Retinal pigment epithelial cell (primary cell): ENCODE results near the gene MGAT4A.
A peak's percentile ranks its signal among the peaks of the same experiment; 100 is the strongest.

ENCODE experiments used
- DNase-seq: peaks from one replicate; pipeline ENCODE4 v3.0.0-alpha.2; 2010; ENCODE audit warnings: low read depth
- H3K4me3 ChIP-seq: 2 replicates; pipeline ENCODE4 v1.5.1; 2011; ENCODE audit warnings: mild to moderate bottlenecking, low read length, control low read depth, moderate library complexity
- TF ChIP-seq, protein P1 (sequence below): conservative IDR thresholded peaks from 2 replicates; pipeline ENCODE4 v1.5.1; 2011; ENCODE audit warnings: low read depth, low read length, control low read depth, inconsistent platforms

The MGAT4A gene

GRCh38 chr2:98738304-98738703, 7.4 kb upstream of the MGAT4A start:
- H3K4me3 ChIP-seq, result no peak overlapping the region
- TF ChIP-seq, protein P1, sequence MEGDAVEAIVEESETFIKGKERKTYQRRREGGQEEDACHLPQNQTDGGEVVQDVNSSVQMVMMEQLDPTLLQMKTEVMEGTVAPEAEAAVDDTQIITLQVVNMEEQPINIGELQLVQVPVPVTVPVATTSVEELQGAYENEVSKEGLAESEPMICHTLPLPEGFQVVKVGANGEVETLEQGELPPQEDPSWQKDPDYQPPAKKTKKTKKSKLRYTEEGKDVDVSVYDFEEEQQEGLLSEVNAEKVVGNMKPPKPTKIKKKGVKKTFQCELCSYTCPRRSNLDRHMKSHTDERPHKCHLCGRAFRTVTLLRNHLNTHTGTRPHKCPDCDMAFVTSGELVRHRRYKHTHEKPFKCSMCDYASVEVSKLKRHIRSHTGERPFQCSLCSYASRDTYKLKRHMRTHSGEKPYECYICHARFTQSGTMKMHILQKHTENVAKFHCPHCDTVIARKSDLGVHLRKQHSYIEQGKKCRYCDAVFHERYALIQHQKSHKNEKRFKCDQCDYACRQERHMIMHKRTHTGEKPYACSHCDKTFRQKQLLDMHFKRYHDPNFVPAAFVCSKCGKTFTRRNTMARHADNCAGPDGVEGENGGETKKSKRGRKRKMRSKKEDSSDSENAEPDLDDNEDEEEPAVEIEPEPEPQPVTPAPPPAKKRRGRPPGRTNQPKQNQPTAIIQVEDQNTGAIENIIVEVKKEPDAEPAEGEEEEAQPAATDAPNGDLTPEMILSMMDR, result no peak
- DNase-seq, result no peak

GRCh38 chr2:98737848-98738247, 6.9 kb upstream of the MGAT4A start:
- DNase-seq, result no peak
- TF ChIP-seq, protein P1, result no peak
- H3K4me3 ChIP-seq, result no peak overlapping the region

- TF ChIP-seq, protein P1, result no peak
- no peak for DNase-seq
- H3K4me3 ChIP-seq, result no peak overlapping the region
Measured at GRCh38 chr2:98736464-98736889, 5.5 kb upstream of the MGAT4A start.

- TF ChIP-seq, protein P1, result no peak
- H3K4me3 ChIP-seq, result no peak overlapping the region
- no peak for DNase-seq
Measured at GRCh38 chr2:98734823-98735260, 3.9 kb upstream of the MGAT4A start.

DNA sequence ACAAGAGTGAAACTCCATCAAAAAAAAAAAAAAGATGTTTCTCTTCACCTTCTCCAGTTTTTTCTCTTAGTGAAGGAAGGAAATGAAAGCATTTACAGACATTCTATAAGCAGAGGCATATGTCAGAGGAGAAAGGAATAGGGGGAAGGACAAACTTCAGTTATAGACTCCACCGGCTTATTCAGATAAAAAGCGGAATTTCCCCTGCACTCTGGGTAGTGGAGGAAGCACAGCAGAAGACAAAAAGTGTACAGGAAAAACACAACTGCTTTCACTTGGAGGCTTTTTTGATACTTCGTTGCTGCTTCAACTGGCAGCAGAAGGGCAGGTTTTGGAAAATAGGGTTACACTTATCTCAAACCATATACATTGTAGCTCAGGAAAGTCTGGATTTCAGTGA, 3.2 kb upstream of the MGAT4A start:
- no peak for DNase-seq
- TF ChIP-seq, protein P1, result no peak
- no peak overlapping the region for H3K4me3 ChIP-seq

- no peak for DNase-seq
- TF ChIP-seq, protein P1, result no peak
- H3K4me3 ChIP-seq, result no peak overlapping the region
Measured at GRCh38 chr2:98732430-98733051, 1.6 kb upstream of the MGAT4A start.

GRCh38 chr2:98731894-98732349, 990 bp upstream of the MGAT4A start:
- peak overlapping the region; percentile 48 for H3K4me3 ChIP-seq
- DNase-seq, result no peak
- TF ChIP-seq, protein P1, result no peak
